ENCODE results near the gene F13A1. TPM values are rescaled to one million over a fixed set of nuclear protein-coding genes. Genes with fewer than 3 reads are reported as not detected.

Gene F13A1
- total RNA-seq: not detected in 2 replicates

DNA sequence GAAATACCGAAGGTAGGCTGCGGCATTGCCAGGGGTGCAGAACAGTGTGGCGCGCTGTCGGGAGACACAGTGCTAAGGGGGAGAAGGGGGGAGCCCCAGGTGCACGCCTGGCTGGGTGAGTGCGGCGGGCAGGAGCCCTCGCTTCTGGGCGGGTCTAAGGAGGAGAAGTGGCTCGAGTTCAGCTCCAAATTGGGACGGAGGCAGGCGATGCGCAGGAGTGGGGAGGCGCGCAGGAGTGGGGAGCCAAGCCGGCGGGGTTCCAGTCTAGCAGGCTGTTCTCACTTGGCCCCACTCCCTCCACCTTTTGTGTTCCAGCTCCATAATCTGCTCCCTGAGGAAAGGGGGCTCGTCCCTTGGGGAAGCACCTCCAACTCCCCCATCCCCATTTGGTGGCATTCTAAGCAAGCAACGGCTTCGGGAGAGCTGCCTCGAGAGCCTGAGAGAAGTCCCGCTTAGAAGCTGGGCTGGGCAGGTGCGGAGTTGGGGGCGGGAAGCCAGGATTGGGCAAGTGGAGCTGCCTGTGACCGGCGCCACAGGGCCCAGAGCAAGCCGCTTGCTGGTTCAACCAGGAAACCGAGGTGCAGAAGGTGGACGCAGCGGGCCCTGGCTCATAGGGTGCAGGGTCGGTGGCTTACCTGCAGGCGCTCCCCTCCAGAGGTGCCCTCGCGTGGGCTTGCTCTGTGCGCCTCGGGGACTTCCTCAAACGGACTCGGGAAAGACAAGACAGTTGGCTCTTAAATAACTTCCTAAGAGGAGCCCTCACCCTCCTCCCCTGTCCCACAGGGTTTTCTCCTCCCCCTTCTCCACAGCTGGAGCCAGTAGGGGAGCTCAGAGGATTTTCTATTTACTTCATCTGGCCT is at the start of gene F13A1:
TSS of gene F13A1 (minus strand) at position 711 of the 860 bp plus-strand sequence. CDS start 1,998 bp downstream, outside the sequence.

All from hair follicular keratinocyte (primary cell).